ENCODE data around the gene CACNA1B.
A peak's percentile ranks its signal among the peaks of the same experiment; 100 is the strongest.
"Not testable (repeated sequence)": the region's sequence is repeated elsewhere in the genome, so short reads cannot be mapped to it uniquely, and the experiment has no call there.

CACNA1B gene

DNA sequence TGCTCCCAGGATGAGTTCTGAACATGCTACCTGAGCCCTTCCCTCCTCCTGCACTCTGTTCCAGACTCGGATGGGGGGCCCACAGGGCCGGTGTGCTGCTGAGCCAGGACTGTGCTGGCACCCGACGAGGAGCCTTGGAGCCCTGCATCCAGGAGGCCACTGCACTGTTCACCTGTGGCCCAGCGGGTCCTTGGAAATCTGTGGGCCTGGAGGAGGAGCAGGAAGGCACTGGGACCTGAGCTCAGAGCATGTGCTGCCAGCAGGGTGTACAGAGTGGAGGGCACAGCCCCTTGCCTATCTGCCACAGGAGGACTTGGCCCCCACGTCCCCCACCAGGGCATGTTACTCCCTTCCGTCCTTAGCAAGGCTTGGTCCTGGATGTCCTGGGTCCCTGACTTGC lies 265.9 kb downstream of the CACNA1B start:
- not testable (repeated sequence) for DNase-seq (ENCODE audit: low read depth)

DNA sequence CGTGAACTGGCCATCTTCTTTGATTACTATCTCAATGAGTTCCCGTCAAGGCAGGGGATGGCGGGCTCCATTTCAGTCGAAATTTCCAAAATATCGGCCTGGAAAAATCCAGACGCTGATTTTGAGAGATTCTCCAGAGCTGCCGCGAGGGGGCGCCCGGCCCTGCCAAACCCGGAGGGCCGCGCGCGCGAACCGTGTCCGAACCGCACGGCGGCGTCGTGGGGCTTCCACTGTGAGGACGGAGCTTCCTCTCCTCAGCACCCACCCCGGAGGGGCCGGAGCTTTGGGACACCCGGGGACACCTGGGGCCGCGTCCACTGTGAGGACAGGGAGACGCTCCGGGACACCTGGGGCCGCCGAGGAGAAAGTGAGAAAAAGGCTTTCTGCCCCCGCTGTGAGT lies 270.0 kb downstream of the CACNA1B start:
- peak; percentile 36 for DNase-seq (ENCODE audit: low read depth)

DNA sequence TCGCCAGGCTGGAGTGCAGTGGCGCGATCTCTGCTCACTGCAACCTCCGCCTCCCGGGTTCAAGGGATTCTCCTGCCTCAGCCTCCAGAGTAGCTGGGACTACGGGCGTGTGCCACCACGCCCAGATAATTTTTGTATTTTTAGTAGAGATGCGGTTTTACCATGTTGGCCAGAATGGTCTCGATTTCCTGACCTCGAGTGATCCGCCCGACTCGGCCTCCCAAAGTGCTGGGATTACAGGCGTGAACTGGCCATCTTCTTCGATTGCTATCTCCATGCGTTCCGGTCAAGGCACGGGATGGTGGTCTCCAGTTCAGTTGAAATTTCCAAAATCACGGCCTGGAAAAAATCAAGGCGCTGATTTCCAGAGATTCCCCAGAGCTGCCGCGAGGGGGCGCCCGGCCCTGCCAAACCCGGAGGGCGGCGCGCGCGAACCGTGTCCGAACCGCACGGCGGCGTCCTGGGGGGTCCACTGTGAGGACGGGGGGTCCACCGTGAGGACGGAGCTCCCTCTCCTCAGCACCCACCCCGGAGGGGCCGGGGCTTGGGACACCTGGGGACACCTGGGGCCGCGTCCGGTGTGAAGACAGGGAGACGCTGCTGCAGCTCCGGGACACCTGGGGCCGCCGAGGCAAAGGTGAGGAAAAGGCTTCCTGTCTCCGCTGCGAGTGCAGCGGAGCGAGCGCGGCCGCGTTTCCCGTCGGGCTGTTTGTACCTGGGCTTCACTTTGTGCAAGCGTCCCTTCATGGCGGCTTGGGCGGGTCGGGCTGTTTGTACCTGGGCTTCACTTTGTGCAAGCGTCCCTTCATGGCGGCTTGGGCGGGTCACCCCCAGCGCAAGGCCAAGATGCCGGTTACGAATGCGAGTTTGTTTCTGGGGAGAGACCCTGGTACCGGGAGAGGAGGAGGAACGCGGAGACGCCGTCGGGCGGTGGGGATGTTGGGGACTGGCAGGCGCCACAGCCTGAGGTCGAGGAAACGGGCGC lies 272.4 kb downstream of the CACNA1B start:
- peak; percentile 16 for DNase-seq (ENCODE audit: low read depth)

DNA sequence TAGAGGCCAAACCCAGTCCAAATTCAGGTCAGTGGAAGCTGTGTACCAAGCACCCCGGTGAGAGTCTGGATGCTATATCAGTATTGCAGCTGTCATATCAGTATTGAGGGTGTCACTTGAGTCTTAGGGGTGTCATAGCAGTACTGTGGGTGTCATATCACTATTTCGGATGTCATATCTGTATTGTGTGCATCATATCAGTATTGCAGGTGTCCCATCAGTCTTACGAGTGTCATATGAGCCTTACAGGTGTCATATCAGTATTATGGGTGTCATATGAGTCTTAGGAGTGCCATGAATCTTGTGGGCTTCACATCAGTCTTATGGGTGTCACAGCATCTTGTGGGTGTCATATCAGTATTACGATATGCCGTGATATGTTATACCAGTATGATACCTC lies 278.2 kb downstream of the CACNA1B start:
- not testable (repeated sequence) for DNase-seq (ENCODE audit: low read depth)

DNA sequence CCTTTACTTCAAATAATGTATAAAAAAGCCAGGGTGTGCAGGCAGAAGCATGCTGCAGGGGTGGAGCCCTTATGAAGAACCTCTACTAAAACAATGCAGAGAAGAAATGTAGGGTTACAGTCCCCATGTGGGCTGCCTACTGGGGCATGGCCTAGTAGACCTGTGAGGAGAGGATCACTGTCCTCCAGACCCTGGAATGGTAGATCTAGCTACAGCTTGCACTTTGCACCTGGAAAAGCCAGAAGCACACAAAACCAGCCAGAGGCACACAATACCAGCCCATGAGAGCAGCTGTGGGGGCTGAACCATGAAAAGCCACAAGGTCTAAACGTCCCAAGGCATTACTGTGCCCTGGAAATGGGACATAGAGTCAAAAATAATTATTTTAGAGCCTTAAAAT lies 289.2 kb downstream of the CACNA1B start:
- not testable (repeated sequence) for DNase-seq (ENCODE audit: low read depth)

Data from activated T-cell treated with anti-CD3 and anti-CD28 coated beads for 1 hour (primary cell).